Parathyroid adenoma (tissue), 2 donors: ENCODE measurements around the gene DUS3L.

Source experiments
- H2AFZ ChIP-seq: fragments of 300-600 bp; sonication (generic); one replicate; pipeline ENCODE4 v1.7.0; 2017; ENCODE audit warnings: antibody characterized with exemption, mild to moderate bottlenecking
- H3K27ac ChIP-seq: fragments of 300-600 bp; sonication (generic); one replicate; pipeline ENCODE4 v1.7.0; 2017
- H3K27me3 ChIP-seq: fragments of 300-600 bp; sonication (generic); one replicate; pipeline ENCODE4 v1.7.0; 2017; ENCODE audit warnings: low read length; ENCODE audit not compliant: control insufficient read depth, insufficient read depth
- H3K36me3 ChIP-seq: fragments of 300-600 bp; sonication (generic); one replicate; pipeline ENCODE4 v1.7.0; 2017; ENCODE audit warnings: low read length; ENCODE audit not compliant: control insufficient read depth, insufficient read depth
- H3K4me1 ChIP-seq: fragments of 300-600 bp; sonication (generic); one replicate; pipeline ENCODE4 v1.7.0; 2017; ENCODE audit warnings: control low read depth
- H3K4me2 ChIP-seq: fragments of 300-600 bp; sonication (generic); one replicate; pipeline ENCODE4 v1.7.0; 2017; ENCODE audit warnings: low read length
- H3K4me3 ChIP-seq: fragments of 300-600 bp; sonication (generic); one replicate; pipeline ENCODE4 v1.7.0; 2017; ENCODE audit warnings: low read depth, low read length
- H3K79me2 ChIP-seq: fragments of 300-600 bp; sonication (generic); one replicate; pipeline ENCODE4 v1.7.0; 2017; ENCODE audit warnings: control low read depth
- H3K9ac ChIP-seq: fragments of 300-600 bp; sonication (generic); one replicate; pipeline ENCODE4 v1.7.0; 2017; ENCODE audit warnings: mild to moderate bottlenecking
- H3K9me3 ChIP-seq: fragments of 300-600 bp; sonication (generic); one replicate; pipeline ENCODE4 v1.7.0; 2017; ENCODE audit warnings: low read length; ENCODE audit not compliant: control insufficient read depth
- CTCF ChIP-seq: fragments of 300-600 bp; sonication (generic); IDR thresholded peaks from one replicate; pipeline ENCODE4 v1.7.0; 2017; ENCODE audit warnings: antibody characterized with exemption, mild to moderate bottlenecking
- donor health status: primary hyperparathyroidism.

Gene DUS3L

GRCh38 chr19:5790559-5791520 lies at the start of gene DUS3L:
Gene DUS3L (minus strand): TSS chr19:5791163. CDS start chr19:5791141, 22 bp downstream.
- H3K27ac ChIP-seq: peak within 1 kb of the TSS; percentile 87
- H3K9me3 ChIP-seq: no peaks in the 10 kb centered on the region
- H3K4me2 ChIP-seq: peak within 1 kb of the TSS; percentile 76
- peak within 1 kb of the TSS; percentile 90 for H3K4me3 ChIP-seq
- H3K9ac ChIP-seq: no peak within 1 kb of the TSS
- no peaks in the 10 kb centered on the region for H3K79me2 ChIP-seq
- no peaks in the 10 kb centered on the region for H3K4me1 ChIP-seq
- TF ChIP-seq CTCF: no peak
- no peaks in the 10 kb centered on the region for H3K27me3 ChIP-seq
- peak within 1 kb of the TSS; percentile 87 for H2AFZ ChIP-seq
- H3K36me3 ChIP-seq: no peaks in the 10 kb centered on the region

- Histone ChIP-seq H3K79me2 (no peaks in the 10 kb centered on the region), H3K27me3 (no peaks in the 10 kb centered on the region), H3K4me2 (no peak within 1 kb of the TSS), H3K4me1 (no peaks in the 10 kb centered on the region), H3K27ac (no peak within 1 kb of the TSS), H2AFZ (no peak within 1 kb of the TSS), H3K9ac (no peak within 1 kb of the TSS), H3K36me3 (no peaks in the 10 kb centered on the region), H3K9me3 (no peaks in the 10 kb centered on the region), H3K4me3 (no peak within 1 kb of the TSS)
- TF ChIP-seq CTCF: no peak
Measured at GRCh38 chr19:5839065-5840017, 48.4 kb upstream of the DUS3L start, which contains the start of gene FUT6. Gene FUT6 (minus strand): TSS chr19:5839702. CDS start chr19:5832567, 7,135 bp downstream.

- Histone ChIP-seq H3K79me2 (no peaks in the 10 kb centered on the region), H3K4me3 (no peak overlapping the region), H3K9me3 (no peaks in the 10 kb centered on the region), H3K36me3 (no peaks in the 10 kb centered on the region), H3K4me2 (no peak overlapping the region), H3K4me1 (no peaks in the 10 kb centered on the region), H3K27me3 (no peaks in the 10 kb centered on the region), H2AFZ (no peak overlapping the region), H3K9ac (no peak overlapping the region), H3K27ac (no peak overlapping the region)
- no peak for TF ChIP-seq CTCF
Measured at GRCh38 chr19:5838353-5839064, 47.5 kb upstream of the DUS3L start.

- H3K4me1 ChIP-seq: no peaks in the 10 kb centered on the region
- H3K9me3 ChIP-seq: no peaks in the 10 kb centered on the region
- H3K27ac ChIP-seq: no peak overlapping the region
- TF ChIP-seq CTCF: no peak
- H3K36me3 ChIP-seq: no peaks in the 10 kb centered on the region
- no peak overlapping the region for H3K9ac ChIP-seq
- H3K4me3 ChIP-seq: no peak overlapping the region
- H3K79me2 ChIP-seq: no peaks in the 10 kb centered on the region
- H2AFZ ChIP-seq: no peak overlapping the region
- no peak overlapping the region for H3K4me2 ChIP-seq
- no peaks in the 10 kb centered on the region for H3K27me3 ChIP-seq
Measured at GRCh38 chr19:5837761-5838352, 46.9 kb upstream of the DUS3L start.
